SK-N-SH (cell line): ENCODE measurements around the gene UBE3D. TPM values are rescaled to one million over a fixed set of nuclear protein-coding genes. Genes with fewer than 3 reads are reported as not detected.

Source experiments
- CTCF ChIA-PET: fragments of 300-600, 350-600 bp; formaldehyde crosslinking; extraction: SDS; loops from one replicate; lab custom pipeline; 2021; lab: Yijun Ruan, JAX
- POLR2A ChIA-PET: fragments of 350-600 bp; sonication (Branson Sonifier 250); formaldehyde crosslinking; extraction: SDS; loops from one replicate; lab custom pipeline; 2020; ENCODE audit warnings: antibody characterized with exemption, inconsistent platforms; lab: Yijun Ruan, JAX
- DNase-seq: peaks from one replicate; pipeline ENCODE4 v3.0.0; 2012
- H2AFZ ChIP-seq: fragments of 200-600 bp; sonication (generic); 2 replicates; pipeline ENCODE4 v1.8.1; 2016; ENCODE audit warnings: antibody characterized with exemption, mild to moderate bottlenecking, low read depth
- H3F3A ChIP-seq: fragments of 200-600 bp; sonication (generic); replicated peaks from 2 replicates; pipeline ENCODE3; 2016; ENCODE audit warnings: antibody characterized with exemption, mild to moderate bottlenecking; ENCODE audit not compliant: insufficient read depth
- H3K27ac ChIP-seq, 2 experiments: fragments of 200-500 bp in 1 of 2; fragments of 200-600 bp in 1 of 2; sonication (Bioruptor generic) in 1 of 2; sonication (generic), shearing (Covaris generic) in 1 of 2; 2 replicates each; pipeline versions ENCODE4 v1.5.1 to v1.6.1; 2014 to 2016; ENCODE audit warnings: low read depth in 2 of 2, inconsistent platforms in 1 of 2, low read length in 1 of 2, mild to moderate bottlenecking in 1 of 2, mixed read lengths in 1 of 2
- H3K27me3 ChIP-seq: fragments of 200-600 bp; sonication (generic), shearing (Covaris generic); 2 replicates; pipeline ENCODE4 v1.6.1; 2016; ENCODE audit warnings: mixed run types; ENCODE audit not compliant: insufficient read depth
- H3K36me3 ChIP-seq, 2 experiments: fragments of 200-500 bp in 1 of 2; fragments of 200-600 bp in 1 of 2; sonication (Bioruptor generic) in 1 of 2; sonication (generic) in 1 of 2; replicated peaks in 1 of 2; 2 replicates each; pipeline versions ENCODE3 to v1.5.1; 2014 to 2016; ENCODE audit warnings: low read length in 1 of 2, mild to moderate bottlenecking in 1 of 2; ENCODE audit not compliant: insufficient read depth in 2 of 2, control insufficient read depth in 1 of 2
- H3K4me1 ChIP-seq, 2 experiments: fragments of 200-500 bp in 1 of 2; fragments of 200-600 bp in 1 of 2; sonication (Bioruptor generic) in 1 of 2; sonication (generic), shearing (Covaris generic) in 1 of 2; 2 replicates each; pipeline versions ENCODE4 v1.5.1 to v1.6.1; 2014 to 2016; ENCODE audit warnings: low read depth in 1 of 2, low read length in 1 of 2, mixed run types in 1 of 2; ENCODE audit not compliant: insufficient read depth in 2 of 2, control insufficient read depth in 1 of 2
- H3K4me2 ChIP-seq: fragments of 200-600 bp; sonication (generic), shearing (Covaris generic); 2 replicates; pipeline ENCODE4 v1.6.1; 2017; ENCODE audit warnings: mixed run types
- H3K4me3 ChIP-seq, 2 experiments: fragments of 200-500 bp in 1 of 2; fragments of 200-600 bp in 1 of 2; sonication (Bioruptor generic) in 1 of 2; sonication (generic), shearing (Covaris generic) in 1 of 2; 2 replicates each; pipeline versions ENCODE4 v1.5.1 to v1.8.1; 2014 to 2016; ENCODE audit warnings: low read depth in 2 of 2, inconsistent platforms in 1 of 2, low read length in 1 of 2, mild to moderate bottlenecking in 1 of 2, mixed read lengths in 1 of 2, moderate library complexity in 1 of 2
- H3K79me2 ChIP-seq: fragments of 200-600 bp; sonication (generic); 2 replicates; pipeline ENCODE4 v1.8.1; 2017; ENCODE audit warnings: mild to moderate bottlenecking; ENCODE audit not compliant: insufficient read depth
- H3K9ac ChIP-seq: fragments of 200-600 bp; sonication (generic); 2 replicates; pipeline ENCODE4 v1.6.1; 2017; ENCODE audit warnings: mixed run types
- H3K9me2 ChIP-seq: fragments of 200-600 bp; sonication (generic); 2 replicates; pipeline ENCODE4 v1.6.1; 2017; ENCODE audit warnings: mixed run types
- H3K9me3 ChIP-seq: fragments of 200-600 bp; sonication (generic); 2 replicates; pipeline ENCODE4 v1.6.1; 2017; ENCODE audit warnings: mixed run types, mild to moderate bottlenecking, moderate library complexity
- H4K20me1 ChIP-seq: fragments of 200-600 bp; sonication (generic); 2 replicates; pipeline ENCODE4 v1.6.1; 2017; ENCODE audit warnings: mild to moderate bottlenecking, mixed run types; ENCODE audit not compliant: insufficient read depth
- EP300 ChIP-seq, 2 experiments: IDR thresholded peaks; 2 replicates each; pipeline versions ENCODE4 v1.4.0 to v1.6.1; 2012; ENCODE audit warnings: borderline replicate concordance in 1 of 2, low read depth in 1 of 2, low read length in 1 of 2
- FOXJ3 ChIP-seq: sonication (generic); formaldehyde crosslinking; IDR thresholded peaks from 2 replicates; pipeline ENCODE4 v1.5.1; 2020; ENCODE audit warnings: mild to moderate bottlenecking, missing genetic modification reagents
- JUND ChIP-seq: IDR thresholded peaks from 2 replicates; pipeline ENCODE4 v1.4.0; 2012
- MAX ChIP-seq: IDR thresholded peaks from 2 replicates; pipeline ENCODE4 v1.4.0; 2012; ENCODE audit warnings: low read depth
- NFIC ChIP-seq: IDR thresholded peaks from 2 replicates; pipeline ENCODE4 v1.4.0; 2012; ENCODE audit warnings: borderline replicate concordance
- PBX3 ChIP-seq: IDR thresholded peaks from 2 replicates; pipeline ENCODE4; 2012
- REST ChIP-seq: IDR thresholded peaks from 2 replicates; pipeline ENCODE4 v1.6.1; 2012; ENCODE audit warnings: mild to moderate bottlenecking, low read depth, low read length, moderate library complexity
- RXRA ChIP-seq: IDR thresholded peaks from 2 replicates; pipeline ENCODE4 v1.4.0; 2012; ENCODE audit warnings: low read depth, mild to moderate bottlenecking, borderline replicate concordance
- TCF12 ChIP-seq: IDR thresholded peaks from 2 replicates; pipeline ENCODE4 v1.4.0; 2012
- USF1 ChIP-seq: IDR thresholded peaks from 2 replicates; pipeline ENCODE4 v1.4.0; 2012; ENCODE audit warnings: low read depth, borderline replicate concordance
- ZBTB33 ChIP-seq: IDR thresholded peaks from 2 replicates; pipeline ENCODE4 v1.4.0; 2012; ENCODE audit warnings: low read depth, borderline replicate concordance
- WGBS: methylation state at CpG from one replicate; pipeline ENCODE4 v1.1.6; 2017; ENCODE audit warnings: low lambda C conversion rate; 5-methylcytosine and 5-hydroxymethylcytosine counted together
- polyA plus RNA-seq, 3 experiments: library from polyadenylated mRNA; depleted of rRNA; stranded (reverse); fragments of >200 nt; gene quantifications; 2 replicates each; pipeline ENCODE4 v1.2.3, GENCODE V29; 2012

Gene UBE3D
- polyA plus RNA-seq, 1 of the 3 experiments (the other 2 are of a cell fraction) = 3.4 TPM

- Histone ChIP-seq H3K4me2 (0 out of 2 replicates have a peak overlapping the region, but pooled peaks have one; percentile 42), H3K27me3 (no peaks in the 10 kb centered on the region)
These were observed 186.8 kb downstream of the UBE3D start for GRCh38 chr6:82878812-82879211.

GRCh38 chr6:82877213-82878195 is 188.1 kb downstream of the UBE3D start:
- Histone ChIP-seq H4K20me1 (no peaks in the 10 kb centered on the region), H3K4me3 (no peak overlapping the region), H2AFZ (no peak overlapping the region), H3F3A (peaks cover 11% of the 10 kb centered on the region), H3K27ac (peak overlapping the region in 1 of 2 experiments; percentile 62; a peak in 2 of 4 replicates), H3K79me2 (no peaks in the 10 kb centered on the region), H3K9me2 (no peaks in the 10 kb centered on the region), H3K4me2 (peak overlapping the region; percentile 35; the same call in 1 of the 2 replicates), H3K36me3 (no peaks in the 10 kb centered on the region), H3K27me3 (no peaks in the 10 kb centered on the region), H3K4me1 (peaks cover 11 to 35% of the 10 kb centered on the region in 2 experiments), H3K9me3 (no peaks in the 10 kb centered on the region), H3K9ac (no peak overlapping the region)
- POLR2A ChIA-PET = interaction anchor here (0.8 kb wide), 1 partner anchor 631 kb away, joined by 3 read pairs; no protein-coding TSS in a partner anchor
- CTCF ChIA-PET = no interaction called here
- 34% methylated on average over 3 of the region's 4 CpGs for WGBS
- DNase-seq = peak; percentile 19
- TF ChIP-seq MAX (no peak), FOXJ3 (no peak), RXRA (0 out of 2 replicates have a peak, but pooled peaks have one; percentile 12), TCF12 (peak; percentile 73), JUND (peak; percentile 41; the same call in 1 of the 2 replicates), EP300 (IDR thresholded peaks at IDR 0.05; ENCODE audit: borderline replicate concordance in 1 of 2, low read depth in 1 of 2, low read length in 1 of 2) (peak in 1 of 2 experiments; percentile 40; a peak in 1 of 4 replicates), PBX3 (peak; percentile 67), USF1 (no peak), NFIC (peak; percentile 84), ZBTB33 (no peak)

More at GRCh38 chr6:82878812-82879211, 186.8 kb downstream of the UBE3D start:
- Histone ChIP-seq H4K20me1 (no peaks in the 10 kb centered on the region), H3K9me2 (no peaks in the 10 kb centered on the region), H3K36me3 (no peaks in the 10 kb centered on the region), H3K4me3 (no peak overlapping the region), H2AFZ (no peak overlapping the region), H3F3A (peaks cover 11% of the 10 kb centered on the region), H3K4me1 (peaks cover 11 to 35% of the 10 kb centered on the region in 2 experiments), H3K79me2 (no peaks in the 10 kb centered on the region), H3K9me3 (no peaks in the 10 kb centered on the region), H3K9ac (no peak overlapping the region)
- ChIA-PET POLR2A (no interaction called here), CTCF (no interaction called here)
- no peak for DNase-seq
- TF ChIP-seq NFIC (peak; percentile 34; the same call in 1 of the 2 replicates), REST (no peak)
- TF ChIP-seq, all 33 proteins: peak for 1
- 46% methylated on average over 3 of the region's 3 CpGs for WGBS
- no peak overlapping the region for H3K27ac ChIP-seq
